ENCODE data around the gene TAF12.
"Not testable (repeated sequence)": the region's sequence is repeated elsewhere in the genome, so short reads cannot be mapped to it uniquely, and the experiment has no call there.

The TAF12 gene

DNA sequence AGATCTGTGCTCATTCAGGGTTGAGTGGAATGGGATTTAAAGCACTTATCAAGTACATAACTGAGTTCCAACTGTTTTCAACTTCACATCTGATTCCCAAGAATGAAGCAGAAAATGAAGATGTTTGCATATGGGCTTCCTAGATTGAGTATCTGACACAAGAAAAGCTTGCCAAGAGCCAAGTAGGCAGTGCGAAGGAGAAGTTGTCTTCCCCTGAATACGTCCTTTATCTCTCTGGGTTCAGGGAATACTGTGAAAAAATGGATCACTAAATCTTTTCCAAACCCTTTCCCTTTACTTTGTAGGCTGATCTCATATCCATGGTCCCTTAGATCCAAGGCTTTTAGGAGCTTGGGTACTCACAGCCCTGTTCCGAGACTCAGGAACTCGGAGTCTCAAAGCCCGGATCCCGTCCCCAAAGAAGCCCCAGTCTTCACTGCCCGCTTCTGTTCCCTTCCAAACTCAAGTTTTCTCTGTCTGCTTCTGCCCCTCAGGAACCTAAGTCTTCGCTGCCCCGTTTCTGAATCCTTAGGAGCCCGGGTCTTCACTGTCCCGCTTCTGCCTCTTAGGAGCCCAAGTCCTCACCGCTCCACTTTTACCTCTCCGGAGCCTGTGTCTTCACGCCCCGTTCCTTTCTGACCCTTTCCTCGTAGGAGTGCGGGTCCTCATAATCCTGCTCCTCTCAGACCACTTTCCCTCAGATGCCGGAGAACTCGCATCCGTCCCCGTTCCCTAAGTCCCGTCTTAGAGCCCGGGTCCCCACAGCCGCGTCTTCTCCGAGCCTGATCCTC lies 616 bp downstream of the TAF12 start:
- no peak for DNase-seq

DNA sequence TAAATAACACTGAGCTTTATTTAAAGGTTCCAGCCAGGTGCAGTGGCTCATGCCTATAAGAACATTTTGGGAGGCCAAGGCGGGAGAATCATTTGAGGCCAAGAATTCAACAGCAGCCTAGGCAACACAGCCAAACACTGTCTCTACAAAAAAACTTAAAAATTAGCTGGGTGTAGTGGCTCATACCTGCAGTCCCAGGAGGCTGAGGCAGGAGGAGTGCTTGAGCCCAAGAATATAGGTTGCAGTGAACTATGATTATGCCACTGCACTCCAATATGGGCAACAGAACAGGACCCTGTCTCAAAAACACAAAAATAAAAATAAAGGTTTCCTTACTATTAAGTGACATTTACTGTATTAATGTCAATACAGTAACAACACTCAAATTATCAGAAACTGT lies 2.1 kb downstream of the TAF12 start:
- no peak for DNase-seq

DNA sequence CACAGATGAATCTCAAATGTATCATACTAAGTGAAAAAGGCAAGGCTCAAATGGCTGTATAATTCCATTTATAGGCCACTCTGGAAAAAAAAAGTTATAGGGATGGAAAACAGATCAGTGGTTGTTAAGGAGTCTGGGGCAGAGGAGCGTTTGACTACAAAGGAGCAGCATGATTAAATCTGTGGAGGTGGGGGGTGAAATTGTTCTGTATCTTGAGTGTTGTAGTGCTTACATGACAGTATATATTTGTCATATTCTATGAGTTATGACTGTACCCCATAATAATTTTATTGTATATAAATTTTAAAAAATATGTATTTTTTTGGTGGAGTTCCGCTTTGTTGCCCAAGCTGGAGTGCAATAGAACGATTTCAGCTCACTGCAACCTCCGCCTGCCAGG lies 10.3 kb downstream of the TAF12 start:
- no peak for DNase-seq

DNA sequence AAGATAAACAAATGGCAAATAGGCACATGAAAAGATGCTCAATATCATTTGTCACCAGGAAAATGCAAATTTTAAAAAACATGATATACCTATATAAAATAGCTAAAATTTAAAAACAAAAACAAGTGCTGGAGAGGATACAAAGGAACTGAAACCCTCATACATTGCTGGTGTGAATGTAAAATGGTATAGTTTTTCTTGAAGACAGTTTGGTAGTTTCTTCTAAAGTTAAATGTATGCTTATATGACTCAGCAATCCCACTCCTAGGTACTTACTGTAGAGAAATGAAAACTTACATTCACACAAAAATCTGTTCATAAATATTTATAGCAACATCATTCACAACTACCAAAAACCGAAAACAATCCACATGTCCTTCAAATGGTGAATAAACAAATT lies 11.2 kb downstream of the TAF12 start:
- no peak for DNase-seq

DNA sequence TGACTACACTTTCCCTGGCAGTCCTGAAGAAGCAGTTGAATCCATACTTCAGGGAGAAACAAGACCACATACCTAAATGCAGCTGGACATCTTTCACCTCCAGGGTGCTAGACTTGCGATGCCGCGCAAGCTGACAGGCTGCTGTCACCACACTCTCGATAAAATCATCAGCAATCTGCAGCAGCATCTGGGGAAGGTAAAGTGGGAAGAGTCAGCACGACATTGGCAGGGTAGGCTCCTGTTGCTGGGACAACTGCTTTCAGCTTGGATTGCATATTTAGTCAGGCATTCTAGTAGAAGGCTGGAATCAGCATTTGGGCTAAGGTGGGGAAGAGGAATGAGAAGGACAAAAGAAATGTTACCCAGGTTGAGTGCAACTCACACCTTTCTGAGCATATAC lies 29.7 kb downstream of the TAF12 start:
- no peak for DNase-seq

DNA sequence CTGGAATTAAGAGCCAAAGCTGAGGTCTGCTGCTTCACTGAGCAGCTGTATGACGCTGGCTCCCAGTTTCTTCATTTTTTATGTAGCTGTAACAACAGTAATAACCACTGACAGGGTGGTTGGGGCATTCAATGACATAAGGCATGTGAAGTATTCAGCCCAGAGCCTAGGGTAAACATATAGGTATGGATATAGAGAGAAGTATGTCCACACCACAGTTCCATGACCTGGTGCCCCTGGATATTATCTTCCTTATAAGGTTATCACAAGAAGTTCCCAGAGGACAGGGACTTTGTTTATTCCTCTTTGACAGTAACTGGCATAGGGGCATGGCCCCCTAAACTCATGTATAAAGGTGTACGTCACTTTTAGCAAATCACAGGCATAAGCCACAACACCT lies 36.1 kb downstream of the TAF12 start:
- DNase-seq, result no peak

DNA sequence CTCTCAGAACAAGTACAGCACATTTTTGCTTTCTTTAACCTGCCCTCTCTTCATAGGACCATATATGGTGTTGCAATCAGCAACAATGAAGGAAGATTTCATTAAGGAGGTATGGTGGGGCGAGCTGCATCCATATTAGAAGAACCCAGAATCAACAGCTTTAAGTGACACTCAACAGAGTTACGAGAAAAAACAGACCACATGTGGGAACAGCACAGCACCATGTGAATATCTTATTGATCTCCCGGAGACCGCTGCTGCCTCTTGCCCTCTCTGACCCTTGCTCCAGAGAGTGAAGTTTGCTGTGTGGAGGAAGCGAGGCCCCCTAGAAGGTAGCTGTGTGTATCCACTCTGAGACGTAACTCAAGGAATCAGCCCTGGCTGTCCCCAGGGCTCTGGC lies 37.9 kb downstream of the TAF12 start:
- no peak for DNase-seq

DNA sequence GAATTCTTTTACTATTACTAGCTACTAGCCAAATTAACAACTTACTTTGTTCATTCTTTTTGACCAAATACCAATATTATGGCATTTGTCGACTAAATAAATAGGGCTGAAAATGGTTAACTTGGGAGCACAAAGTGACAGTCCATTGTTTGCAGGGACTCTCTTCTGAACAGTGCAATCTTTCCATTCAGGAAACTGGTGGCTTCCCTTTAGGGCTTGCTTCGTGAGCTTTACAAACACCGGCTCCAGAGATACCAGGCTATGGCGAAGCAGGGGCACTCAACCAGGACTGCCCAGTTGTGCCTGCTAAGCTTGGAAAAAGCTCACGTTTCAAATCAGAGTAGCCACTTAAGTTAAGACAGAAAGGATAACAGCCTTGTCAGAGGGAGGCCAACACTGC lies 38.5 kb downstream of the TAF12 start:
- DNase-seq, result no peak

DNA sequence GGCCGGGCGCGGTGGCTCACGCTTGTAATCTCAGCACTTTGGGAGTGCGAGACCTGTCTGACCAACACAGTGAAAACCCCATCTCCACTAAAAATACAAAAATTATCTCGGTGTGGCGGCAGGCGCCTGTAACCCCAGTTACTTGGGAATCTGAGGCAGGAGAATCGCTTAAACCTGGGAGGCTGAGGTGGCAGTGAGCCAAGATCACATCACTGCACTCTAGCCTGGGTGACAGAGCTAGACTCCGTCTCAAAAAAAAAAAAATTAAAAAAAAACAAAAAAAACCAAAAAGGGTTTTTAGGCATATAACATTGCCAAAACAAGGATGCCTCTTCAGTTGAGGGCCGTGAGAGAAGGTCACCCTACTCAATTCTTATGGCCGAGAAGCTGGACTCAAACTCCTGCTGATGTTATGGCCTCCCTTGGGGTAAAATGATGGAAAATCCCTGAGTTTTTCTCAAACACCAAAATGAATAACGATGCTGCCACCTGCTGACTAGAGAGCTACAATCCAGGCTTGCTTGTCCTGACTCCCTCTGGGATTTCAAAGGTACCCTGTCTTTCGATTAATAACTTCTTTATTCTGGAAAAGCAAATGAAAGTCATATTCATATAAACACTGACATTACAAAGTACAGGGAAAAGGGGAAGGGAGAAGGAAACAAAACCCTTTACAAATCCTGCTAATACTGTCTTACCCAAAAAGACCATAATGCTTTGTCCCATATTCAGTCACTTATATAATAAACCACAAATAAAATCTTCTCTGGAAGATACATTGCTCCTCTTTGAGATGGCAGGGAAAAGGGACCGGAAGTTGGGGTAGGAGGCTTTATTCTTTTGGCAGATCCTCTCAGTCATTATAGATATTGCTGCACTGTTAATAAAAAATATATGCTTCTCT lies 40.1 kb downstream of the TAF12 start:
- DNase-seq, result peak; percentile 61

DNA sequence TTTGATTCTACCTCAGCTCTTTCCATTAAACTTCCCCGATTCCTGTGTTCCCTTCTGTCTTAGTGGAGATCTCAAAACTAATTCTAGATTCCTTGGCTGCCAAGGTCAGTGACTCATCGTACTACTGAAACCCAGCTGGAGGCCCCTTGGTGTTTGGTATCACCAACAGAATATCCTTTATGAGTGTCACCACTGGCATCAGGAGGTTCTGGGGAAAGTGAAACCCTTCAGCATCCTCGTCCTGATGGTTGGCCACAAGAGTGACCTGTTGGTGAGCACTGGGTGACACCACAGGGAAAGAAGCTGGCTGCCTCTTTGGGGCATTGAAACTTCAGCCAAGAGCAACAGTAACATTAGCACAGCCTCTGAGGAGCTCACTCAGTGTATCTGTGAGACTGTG lies 41.2 kb downstream of the TAF12 start:
- DNase-seq, result no peak

DNA sequence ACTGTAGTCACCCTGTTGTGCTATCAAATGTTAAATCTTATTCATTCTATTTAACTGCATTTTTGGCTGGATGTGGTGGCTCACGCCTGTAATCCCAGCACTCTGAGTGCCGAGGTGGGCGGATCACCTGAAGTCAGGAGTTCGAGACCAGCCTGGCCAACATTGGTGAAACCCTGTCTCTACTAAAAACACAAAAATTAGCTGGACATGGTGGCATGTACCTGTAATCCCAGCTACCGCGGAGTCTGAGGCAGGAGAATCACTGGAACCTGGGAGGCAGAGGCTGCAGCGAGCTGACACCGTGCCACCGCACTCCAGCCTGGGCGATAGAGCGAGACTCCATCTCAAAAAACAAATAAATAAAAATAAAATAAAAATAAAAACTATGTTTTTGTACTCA lies 46.6 kb downstream of the TAF12 start:
- not testable (repeated sequence) for DNase-seq

DNA sequence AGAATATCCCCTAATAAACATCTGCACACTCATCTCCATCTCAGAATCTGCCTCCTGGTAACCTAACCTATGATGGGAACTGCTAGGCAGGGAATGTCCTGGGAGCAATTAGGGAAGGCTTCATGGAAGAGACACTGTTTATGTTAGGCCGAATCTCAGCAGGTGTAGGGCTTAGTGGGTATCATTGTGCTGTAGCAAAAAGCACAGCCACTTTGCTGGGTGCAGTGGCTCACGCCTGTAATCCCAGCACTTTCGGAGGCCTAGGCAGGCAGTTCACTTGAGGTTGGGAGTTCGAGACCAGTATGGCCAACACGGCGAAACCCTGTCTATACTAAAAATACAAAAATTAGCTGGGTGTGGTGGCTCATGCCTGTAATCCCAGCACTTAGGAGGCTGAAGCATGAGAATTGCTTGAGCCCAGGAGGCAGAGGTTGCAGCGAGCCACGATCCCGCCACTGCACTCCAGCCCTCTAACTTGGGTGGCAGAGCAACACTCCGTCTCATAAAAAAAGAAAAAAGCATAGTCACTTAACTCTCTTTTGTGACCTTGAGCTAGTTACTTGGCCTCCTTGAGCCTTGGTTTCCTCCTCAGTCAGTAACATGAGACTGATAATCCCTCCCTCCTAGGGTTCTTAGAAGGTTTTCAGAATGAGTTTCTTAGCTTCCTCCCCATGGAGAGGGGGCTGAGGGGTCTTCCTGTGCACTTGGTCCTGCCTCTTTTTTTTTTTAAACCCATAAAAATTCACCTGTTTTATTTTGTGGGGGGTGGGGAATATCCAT lies 47.3 kb downstream of the TAF12 start:
- no peak for DNase-seq

DNA sequence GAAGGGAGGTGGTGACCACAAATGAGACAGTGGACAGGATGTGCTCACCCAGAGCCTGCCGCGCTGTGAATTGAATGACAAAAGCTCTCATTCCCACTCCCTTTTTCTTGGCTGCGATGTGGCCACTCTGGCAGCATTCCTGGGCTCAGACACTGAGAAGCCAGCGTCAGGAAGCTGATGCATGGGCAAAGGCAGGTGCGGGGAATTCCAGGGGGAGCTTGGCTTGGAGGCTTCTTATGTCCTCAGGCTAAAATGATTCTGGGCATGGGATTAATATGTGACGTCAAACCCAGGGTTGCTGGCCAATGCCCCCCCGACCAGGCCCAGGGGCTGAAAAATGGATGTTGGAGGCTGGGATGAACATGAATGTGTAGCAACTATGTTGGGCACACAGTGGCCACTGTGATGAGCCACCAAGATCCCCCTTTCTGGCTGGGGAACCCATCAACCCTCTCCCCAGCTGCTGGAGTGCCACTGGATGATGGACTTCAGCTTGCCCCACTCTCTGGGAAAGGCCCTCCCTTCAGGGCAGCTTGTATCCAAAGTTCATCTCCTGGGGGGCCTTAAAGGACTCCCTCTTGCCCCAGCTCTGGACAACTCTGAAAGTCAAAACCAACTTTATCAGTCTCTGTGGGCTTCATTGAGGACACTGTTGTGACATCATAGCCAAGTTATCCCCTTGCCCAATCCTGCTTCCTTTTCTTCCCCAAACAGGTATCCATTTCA lies 48.0 kb downstream of the TAF12 start:
- not testable (repeated sequence) for DNase-seq

DNA sequence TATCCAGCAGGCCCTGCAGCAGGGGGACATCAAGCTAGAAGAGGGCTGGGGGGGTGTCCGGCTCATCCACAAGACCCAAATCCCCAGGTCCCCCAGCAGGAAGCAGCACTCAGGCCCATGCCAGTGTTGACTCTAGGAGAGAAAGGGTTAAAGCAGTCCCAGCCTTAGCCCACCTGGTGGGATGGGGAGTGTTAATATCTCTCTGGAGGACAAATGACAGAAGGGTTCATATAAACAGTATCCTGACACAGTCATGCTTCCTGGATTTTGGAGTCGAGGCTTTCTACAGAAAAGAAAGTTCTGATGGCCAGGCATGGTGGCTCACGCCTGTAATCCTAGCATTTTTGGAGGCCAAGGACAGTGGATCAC lies 48.9 kb downstream of the TAF12 start:
- not testable (repeated sequence) for DNase-seq

DNA sequence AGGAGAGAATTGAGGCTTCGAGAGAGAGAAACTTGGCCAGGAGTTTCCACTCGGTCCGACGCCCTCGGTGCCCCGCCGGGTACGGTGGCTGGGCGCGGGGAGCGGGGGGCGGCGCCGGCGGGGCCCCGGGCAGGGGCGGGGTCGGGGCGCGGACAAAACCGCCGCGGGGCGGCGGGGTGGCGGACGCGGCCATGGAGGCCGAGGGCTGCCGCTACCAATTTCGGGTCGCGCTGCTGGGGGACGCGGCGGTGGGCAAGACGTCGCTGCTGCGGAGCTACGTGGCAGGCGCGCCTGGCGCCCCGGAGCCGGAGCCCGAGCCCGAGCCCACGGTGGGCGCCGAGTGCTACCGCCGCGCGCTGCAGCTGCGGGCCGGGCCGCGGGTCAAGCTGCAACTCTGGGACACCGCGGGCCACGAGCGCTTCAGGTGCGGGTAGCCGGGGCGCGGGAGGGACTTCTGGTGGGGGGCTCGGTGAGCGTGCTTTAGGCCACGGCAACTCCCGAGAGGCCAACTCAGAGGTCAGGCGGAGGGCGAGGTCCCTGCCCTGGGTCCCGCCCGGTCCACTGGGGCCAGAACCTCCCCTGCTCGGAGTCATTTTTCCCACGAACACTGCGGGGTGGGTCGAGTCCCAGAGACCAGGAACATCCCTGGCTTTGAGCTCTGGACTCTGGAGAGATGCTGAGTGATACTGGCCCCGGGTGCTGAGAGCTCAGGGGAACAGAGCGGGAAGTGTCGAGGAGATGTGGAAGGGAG lies 50.4 kb downstream of the TAF12 start:
- no peak for DNase-seq

DNA sequence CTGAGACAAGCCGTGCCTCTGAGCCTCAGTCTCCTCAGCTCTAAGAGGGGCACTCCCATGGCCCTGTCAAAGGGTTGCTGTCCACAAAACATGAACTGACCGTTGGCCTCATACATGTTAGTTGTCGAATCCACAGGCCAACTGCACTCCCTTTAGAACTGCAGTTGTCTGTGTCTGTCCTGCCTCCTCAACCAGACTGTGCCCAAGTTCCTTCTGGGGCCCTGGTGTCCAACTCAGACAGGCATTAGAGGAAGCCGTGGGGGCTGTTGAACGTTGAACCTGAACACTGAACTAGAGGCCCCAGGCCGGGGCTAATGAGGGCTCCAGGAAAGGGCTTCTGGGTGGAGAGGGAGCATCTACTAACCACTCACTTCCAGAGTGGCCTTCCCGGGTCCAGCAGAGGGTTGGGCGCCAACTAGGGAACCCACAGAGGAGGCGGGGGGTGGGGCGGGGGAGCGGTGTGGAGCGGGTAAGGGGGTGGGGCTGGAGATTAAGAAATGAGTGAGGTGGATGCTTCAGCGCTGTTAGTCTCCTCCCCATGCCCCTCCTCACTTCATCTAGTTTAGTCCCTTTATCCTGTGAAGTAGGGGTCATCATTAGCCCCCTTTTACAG lies 51.1 kb downstream of the TAF12 start, which contains the start of gene RAB42:
TSS of gene RAB42 (plus strand) at position 558 of the 613 bp plus-strand sequence. CDS start 247 bp downstream, outside the sequence.
- no peak for DNase-seq

DNA sequence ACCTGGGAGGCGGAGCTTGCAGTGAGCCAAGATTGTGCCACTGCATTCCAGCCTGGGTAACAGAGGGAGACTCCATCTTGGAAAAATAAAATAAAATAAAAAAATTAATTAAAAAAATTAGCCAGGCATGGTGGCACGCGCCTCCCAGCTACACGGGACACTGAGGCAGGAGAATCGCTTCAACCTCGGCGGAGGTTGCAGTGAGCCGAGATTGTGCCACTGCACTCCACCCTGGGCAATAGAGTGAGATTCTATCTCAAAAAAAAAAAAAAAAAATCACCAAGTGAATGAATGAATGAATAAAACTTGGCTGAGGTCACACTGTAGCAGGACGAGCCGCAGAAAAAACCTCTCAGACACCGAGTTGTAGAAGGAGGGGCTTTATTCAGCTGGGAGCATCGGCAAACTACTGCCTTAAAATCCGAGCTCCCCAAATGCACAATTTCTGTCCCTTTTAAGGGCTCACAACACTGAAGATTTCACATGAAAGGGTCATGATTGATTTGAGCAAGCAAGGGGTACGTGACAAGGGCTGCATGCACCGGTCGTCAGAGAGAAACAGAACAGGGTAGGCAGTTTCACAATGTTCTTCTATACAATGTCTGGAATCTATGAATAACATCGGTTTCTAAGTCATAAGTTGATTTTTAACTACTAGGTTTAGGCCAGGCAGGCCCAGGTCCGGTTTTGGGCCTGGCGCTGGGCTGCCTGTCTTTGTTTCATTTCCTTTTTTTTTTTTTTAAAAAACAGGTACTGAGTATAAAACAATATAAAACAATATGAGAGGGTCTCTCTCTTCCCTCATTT lies 56.1 kb downstream of the TAF12 start:
- not testable (repeated sequence) for DNase-seq

DNA sequence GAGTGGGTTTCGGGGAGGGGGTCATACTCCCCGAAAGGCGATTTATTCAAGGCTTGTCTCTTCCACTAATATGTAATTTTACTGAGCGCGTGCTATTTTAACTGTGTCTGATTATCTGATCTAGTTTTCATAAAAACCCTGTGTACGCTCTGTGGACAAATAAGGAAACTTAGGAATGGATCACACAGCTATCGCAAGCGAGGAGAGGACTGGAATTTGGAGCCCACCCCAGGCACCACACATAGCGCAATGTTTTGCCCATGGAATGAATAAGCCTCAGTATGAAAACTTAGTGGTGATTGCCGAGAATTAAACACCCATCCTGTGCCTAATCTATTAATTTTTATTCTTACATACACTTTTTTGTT lies 60.6 kb downstream of the TAF12 start:
- no peak for DNase-seq

DNA sequence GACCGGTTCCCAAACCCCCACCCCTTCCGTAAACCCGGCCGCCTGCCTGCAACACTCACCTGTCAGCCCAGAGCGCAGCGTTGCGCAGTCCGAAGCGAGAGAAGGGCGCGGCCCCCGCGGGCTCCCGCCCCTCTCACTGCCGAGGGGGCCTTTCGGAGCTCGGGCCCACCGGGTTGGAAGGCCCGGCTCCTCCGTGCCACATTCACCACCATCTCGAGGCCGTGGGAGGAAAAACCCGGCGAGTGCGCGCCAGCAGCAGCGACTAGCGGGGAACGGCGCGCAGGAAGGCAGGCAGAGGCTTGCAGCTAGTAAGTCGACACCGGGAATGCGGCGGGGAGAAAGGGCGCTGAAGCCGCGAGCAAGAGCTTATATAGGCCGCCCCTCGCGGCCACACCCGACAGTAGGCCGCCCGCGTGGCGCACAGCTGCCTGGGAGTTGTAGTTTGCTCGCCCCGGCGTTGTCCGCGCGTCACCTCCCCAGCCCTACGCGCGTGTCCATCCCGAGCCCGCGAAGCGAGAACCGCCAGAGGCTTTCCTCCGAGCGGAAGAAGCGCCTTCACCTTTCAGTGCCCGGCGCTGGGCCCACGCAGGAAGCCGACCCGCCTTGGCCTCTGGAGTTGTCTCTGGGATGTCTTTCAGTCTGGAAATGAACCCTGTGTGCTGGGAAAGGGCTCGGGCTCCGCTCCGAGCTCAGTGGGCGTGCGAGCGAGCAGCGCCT lies 61.2 kb downstream of the TAF12 start:
- DNase-seq, result peak; percentile 84
